ENCODE data around the gene TGM4.

GRCh38 chr3:44910693-44911092 lies 36.3 kb downstream of the TGM4 start:
- no peak for TF ChIP-seq CTCF (IDR thresholded peaks at IDR 0.05)
- TF ChIP-seq POLR2A (IDR thresholded peaks at IDR 0.05) = no peak

All from uterus (tissue), 2 donors.